Choroid plexus epithelial cell (primary cell): ENCODE measurements around the gene TMEM266.
A peak's percentile ranks its signal among the peaks of the same experiment; 100 is the strongest.
"Not testable (repeated sequence)": the region's sequence is repeated elsewhere in the genome, so short reads cannot be mapped to it uniquely, and the experiment has no call there.

Source experiments
- DNase-seq: peaks from one replicate; pipeline ENCODE4 v3.0.0-alpha.2; 2010; ENCODE audit warnings: low read depth
- H3K4me3 ChIP-seq: 2 replicates; pipeline ENCODE4 v1.5.1; 2011; ENCODE audit warnings: low read depth, mild to moderate bottlenecking, control low read depth, low read length, moderate library complexity
- TF ChIP-seq, protein P1 (sequence below): conservative IDR thresholded peaks from 2 replicates; pipeline ENCODE4 v1.5.1; 2011; ENCODE audit warnings: low read depth, mild to moderate bottlenecking, control low read depth, inconsistent platforms, low read length, moderate library complexity

TMEM266 gene

DNA sequence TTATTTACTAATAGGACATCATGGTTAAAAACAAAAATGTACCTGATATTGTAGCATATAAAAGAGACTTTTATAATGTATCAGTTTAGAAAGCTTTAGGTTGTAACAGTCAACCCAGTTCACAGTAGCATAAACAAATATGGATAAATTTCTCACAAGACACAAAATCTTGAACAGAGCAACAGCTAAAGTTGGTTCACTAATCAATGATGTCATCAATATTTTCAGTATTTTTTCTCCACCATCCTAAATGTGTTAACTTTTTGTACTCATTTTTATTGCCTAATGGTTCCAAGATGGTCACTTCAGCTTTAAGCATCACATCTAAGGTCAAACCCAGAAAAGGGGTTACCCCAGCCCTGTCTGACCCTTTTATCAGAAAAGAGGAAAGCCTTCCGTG, 26.3 kb upstream of the TMEM266 start:
- H3K4me3 ChIP-seq, result no peak overlapping the region
- TF ChIP-seq, protein P1, sequence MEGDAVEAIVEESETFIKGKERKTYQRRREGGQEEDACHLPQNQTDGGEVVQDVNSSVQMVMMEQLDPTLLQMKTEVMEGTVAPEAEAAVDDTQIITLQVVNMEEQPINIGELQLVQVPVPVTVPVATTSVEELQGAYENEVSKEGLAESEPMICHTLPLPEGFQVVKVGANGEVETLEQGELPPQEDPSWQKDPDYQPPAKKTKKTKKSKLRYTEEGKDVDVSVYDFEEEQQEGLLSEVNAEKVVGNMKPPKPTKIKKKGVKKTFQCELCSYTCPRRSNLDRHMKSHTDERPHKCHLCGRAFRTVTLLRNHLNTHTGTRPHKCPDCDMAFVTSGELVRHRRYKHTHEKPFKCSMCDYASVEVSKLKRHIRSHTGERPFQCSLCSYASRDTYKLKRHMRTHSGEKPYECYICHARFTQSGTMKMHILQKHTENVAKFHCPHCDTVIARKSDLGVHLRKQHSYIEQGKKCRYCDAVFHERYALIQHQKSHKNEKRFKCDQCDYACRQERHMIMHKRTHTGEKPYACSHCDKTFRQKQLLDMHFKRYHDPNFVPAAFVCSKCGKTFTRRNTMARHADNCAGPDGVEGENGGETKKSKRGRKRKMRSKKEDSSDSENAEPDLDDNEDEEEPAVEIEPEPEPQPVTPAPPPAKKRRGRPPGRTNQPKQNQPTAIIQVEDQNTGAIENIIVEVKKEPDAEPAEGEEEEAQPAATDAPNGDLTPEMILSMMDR, result no peak
- no peak for DNase-seq

DNA sequence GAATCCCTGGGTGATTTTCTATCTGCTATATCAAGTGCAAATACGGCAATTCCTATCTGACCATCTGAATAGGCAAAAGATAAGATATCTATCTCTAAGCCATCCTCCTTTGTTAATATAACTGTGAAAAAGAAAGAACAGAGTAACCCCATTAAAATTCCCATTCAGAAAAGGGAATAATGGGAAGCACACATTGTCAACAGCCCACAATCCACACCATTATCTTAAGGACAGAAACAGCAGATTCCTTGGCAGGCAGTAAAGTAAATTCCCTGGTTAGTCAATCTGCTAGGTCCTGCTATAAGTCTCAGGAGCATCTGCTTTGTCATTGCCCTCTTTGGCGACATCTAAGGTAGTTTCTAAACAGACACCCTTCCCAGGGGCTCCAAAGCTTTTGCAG, 25.7 kb upstream of the TMEM266 start:
- TF ChIP-seq, protein P1, result no peak
- DNase-seq, result no peak
- no peak overlapping the region for H3K4me3 ChIP-seq

DNA sequence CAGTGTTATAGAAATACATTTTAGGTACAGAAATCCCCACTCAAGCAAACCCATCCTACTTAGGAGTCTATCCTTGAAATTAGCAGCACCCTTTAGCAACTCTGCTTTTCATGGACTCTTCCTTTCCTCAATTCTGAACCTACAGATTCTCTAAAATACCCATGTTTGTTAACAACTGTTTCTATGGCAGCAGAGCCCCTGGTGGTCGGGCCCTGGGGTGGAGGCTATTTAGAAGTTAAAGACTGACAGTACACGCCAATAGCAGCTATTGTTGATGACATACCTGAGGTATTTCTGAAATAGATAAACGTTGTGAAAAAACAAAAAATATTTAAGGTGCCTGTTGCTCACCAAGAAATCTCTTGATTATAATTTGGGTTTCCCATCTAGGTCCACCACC, 24.2 kb upstream of the TMEM266 start:
- TF ChIP-seq, protein P1, result no peak
- H3K4me3 ChIP-seq, result no peak overlapping the region
- DNase-seq, result no peak

DNA sequence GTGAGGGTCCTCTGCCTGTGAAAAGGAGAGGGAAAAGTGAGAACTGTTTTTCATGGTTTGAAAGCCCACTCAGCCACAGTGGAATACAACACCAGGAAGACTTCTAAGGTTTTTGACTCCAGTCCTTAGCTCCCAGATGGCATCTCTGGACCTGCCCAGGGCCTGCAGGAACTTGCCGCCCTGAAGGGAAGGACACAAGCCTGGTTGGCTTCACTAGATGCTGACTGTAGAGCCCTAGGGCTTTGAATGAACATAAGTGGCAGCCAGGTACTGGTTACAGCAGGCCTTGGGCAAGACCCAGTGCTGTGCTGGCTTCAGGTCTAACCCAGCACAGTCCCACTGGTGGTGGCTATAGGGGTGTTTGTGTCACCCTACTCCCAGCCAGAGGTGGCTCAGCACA, 21.3 kb upstream of the TMEM266 start:
- DNase-seq, result no peak
- TF ChIP-seq, protein P1, result no peak
- H3K4me3 ChIP-seq, result no peak overlapping the region

DNA sequence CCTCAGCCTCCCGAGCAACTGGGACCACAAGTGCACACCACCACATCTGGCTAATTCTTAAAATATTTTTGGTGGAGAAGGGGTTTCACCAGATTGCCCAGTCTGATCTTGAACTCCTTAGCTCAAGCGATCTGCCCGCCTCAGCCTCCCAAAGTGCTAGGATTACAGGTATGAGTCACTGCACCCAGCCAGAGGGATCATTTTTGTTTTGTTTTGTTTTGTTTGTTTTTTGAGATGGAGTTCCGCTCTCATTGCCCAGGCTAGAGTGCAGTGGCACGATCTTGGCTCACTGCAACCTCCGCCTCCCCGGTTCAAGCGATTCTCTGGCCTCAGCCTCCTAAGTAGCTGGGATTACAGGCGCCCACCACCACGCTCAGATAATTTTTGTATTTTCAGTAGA, 5.6 kb upstream of the TMEM266 start:
- not testable (repeated sequence) for H3K4me3 ChIP-seq, DNase-seq

DNA sequence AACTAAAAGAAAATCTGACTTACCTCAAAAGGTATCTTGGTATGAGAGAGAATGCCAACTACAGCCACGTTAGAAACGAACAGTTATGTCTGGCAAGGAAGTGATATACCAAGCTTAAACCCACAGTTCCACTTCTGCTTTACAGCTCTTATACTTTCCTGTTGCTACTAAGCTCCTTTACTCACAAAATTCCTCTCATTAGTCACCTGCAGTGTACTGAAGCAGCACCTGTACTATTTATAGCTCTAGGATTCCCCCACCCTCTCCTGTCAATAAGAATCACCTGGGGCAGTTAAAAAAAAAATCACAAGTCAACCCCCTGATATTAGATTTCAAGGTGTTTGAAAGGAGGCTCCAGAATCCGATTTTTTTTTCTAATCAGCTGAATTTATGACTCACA, 2.9 kb upstream of the TMEM266 start:
- TF ChIP-seq, protein P1, result no peak

DNA sequence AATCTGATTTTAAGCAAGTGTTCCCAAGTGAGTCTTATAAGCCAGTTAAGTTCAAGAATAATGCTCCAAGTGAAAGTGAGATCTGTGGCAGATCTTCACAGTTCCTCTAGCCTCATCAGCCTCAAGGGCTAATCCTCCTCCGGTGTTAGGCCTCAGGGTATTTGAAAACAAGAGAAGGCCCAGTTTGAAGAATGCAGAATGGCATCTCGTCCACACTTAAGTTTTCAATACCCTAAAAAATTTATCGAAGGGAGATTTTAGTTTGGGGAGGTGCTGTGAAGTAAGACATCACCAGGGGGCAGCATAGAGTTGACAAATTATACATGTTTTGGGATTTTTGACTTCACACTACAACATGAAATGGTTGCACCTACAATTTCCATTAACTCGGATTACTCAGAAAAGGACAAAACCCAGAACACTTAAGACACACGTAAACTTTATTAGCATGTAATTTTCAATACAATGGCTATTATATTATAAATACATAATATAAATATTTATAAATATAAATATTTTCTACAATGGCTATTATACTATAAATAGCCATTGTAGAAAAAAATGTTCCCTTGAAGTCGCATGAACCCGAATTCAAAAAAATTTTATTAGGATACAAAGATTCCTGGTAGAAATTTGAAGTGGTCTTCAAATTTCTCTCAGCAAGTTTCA, 2.3 kb upstream of the TMEM266 start:
- TF ChIP-seq, protein P1, result peak; percentile 79
- H3K4me3 ChIP-seq, result no peak overlapping the region
- DNase-seq, result peak; percentile 60

More for the DNA sequence above, 2.9 kb upstream of the TMEM266 start:
- H3K4me3 ChIP-seq, result no peak overlapping the region
- DNase-seq, result no peak
